Neutrophil (primary cell): Measurements from ENCODE around the gene REP15.

Experiments
- H3K27ac ChIP-seq: fragments of 200-600 bp; sonication (generic); 2 replicates; pipeline ENCODE4 v1.5.1; 2016; ENCODE audit warnings: mild to moderate bottlenecking, moderate library complexity
- H3K27me3 ChIP-seq: fragments of 200-600 bp; sonication (generic); 2 replicates; pipeline ENCODE4 v1.6.0; 2016; ENCODE audit warnings: mild to moderate bottlenecking
- H3K36me3 ChIP-seq: fragments of 200-600 bp; sonication (generic); 2 replicates; pipeline ENCODE4 v1.5.1; 2017
- H3K4me1 ChIP-seq, 2 experiments: fragments of 200-600 bp in 1 of 2; sonication (generic) in 1 of 2; 1 replicate in 1 of 2; 2 replicates in 1 of 2; pipeline versions ENCODE4 v1.5.1 to v1.6.1; 2013 to 2016; ENCODE audit warnings: low read depth in 1 of 2, low read length in 1 of 2, mild to moderate bottlenecking in 1 of 2, moderate library complexity in 1 of 2; ENCODE audit not compliant: control insufficient read depth in 1 of 2, insufficient read depth in 1 of 2
- H3K4me3 ChIP-seq, 2 experiments: fragments of 200-600 bp in 1 of 2; sonication (generic) in 1 of 2; 1 replicate in 1 of 2; 2 replicates in 1 of 2; pipeline ENCODE4 v1.5.1; 2013 to 2016; ENCODE audit warnings: low read depth in 1 of 2, low read length in 1 of 2, mild to moderate bottlenecking in 1 of 2, moderate library complexity in 1 of 2
- H3K9me3 ChIP-seq: fragments of 200-600 bp; sonication (generic); 2 replicates; pipeline ENCODE4 v1.5.1; 2016
- TF ChIP-seq, protein P1 (sequence below): fragments of 200-600 bp; sonication (generic); IDR thresholded peaks from 2 replicates; pipeline ENCODE4 v1.5.1; 2016; ENCODE audit warnings: antibody characterized with exemption

Gene REP15

DNA sequence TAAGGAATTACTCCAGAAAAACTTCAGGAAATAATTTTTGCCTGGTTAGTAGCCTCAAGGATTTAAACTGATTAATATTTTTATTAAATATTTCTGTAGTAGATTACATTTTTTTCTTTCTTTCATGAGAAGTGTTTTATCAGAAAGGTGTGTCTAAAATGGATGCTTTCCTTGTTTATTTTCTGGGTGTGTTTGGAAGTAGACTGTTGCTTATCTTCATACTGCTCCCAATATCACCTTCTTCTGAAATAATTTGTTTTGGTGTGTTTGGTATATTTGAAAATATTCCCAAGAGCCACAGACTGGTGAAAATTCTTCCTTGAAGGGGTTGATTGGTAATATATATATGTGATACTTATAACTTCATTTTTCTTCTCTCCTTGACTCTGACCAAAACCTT lies 10.1 kb upstream of the REP15 start:
- no peaks in the 10 kb centered on the region for H3K36me3 ChIP-seq
- no peak overlapping the region for H3K27ac ChIP-seq

DNA sequence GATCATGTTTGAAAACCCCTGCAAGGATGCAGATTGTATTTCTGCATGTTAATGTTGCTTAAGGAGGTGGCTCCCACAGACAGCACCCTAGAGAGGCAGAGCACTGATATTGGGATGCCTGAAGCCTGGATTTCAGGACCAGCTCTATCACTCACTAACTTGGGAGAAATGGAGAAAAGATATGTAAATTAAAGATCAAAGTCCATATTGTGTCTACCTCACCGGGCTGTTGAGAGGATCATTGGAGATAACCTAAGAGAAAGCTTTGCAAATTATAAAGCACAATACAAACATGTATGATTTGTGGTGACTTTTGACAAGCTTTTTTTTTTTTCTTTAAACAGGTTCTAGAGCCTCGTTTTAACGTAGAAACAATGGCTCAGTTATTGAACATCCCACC lies 7.6 kb upstream of the REP15 start:
- H3K27me3 ChIP-seq = no peaks in the 10 kb centered on the region
- TF ChIP-seq, protein P1, sequence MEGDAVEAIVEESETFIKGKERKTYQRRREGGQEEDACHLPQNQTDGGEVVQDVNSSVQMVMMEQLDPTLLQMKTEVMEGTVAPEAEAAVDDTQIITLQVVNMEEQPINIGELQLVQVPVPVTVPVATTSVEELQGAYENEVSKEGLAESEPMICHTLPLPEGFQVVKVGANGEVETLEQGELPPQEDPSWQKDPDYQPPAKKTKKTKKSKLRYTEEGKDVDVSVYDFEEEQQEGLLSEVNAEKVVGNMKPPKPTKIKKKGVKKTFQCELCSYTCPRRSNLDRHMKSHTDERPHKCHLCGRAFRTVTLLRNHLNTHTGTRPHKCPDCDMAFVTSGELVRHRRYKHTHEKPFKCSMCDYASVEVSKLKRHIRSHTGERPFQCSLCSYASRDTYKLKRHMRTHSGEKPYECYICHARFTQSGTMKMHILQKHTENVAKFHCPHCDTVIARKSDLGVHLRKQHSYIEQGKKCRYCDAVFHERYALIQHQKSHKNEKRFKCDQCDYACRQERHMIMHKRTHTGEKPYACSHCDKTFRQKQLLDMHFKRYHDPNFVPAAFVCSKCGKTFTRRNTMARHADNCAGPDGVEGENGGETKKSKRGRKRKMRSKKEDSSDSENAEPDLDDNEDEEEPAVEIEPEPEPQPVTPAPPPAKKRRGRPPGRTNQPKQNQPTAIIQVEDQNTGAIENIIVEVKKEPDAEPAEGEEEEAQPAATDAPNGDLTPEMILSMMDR = no peak
- H3K4me3 ChIP-seq = no peak overlapping the region
- peaks cover 2 to 9% of the 10 kb centered on the region in 2 experiments for H3K4me1 ChIP-seq
- no peaks in the 10 kb centered on the region for H3K9me3 ChIP-seq
- H3K27ac ChIP-seq = no peak overlapping the region
- no peaks in the 10 kb centered on the region for H3K36me3 ChIP-seq

More for the DNA sequence above, 10.1 kb upstream of the REP15 start:
- H3K27me3 ChIP-seq = no peaks in the 10 kb centered on the region
- H3K4me3 ChIP-seq = no peak overlapping the region
- TF ChIP-seq, protein P1 = no peak
- H3K9me3 ChIP-seq = no peaks in the 10 kb centered on the region
- H3K4me1 ChIP-seq = peaks cover 2 to 9% of the 10 kb centered on the region in 2 experiments

DNA sequence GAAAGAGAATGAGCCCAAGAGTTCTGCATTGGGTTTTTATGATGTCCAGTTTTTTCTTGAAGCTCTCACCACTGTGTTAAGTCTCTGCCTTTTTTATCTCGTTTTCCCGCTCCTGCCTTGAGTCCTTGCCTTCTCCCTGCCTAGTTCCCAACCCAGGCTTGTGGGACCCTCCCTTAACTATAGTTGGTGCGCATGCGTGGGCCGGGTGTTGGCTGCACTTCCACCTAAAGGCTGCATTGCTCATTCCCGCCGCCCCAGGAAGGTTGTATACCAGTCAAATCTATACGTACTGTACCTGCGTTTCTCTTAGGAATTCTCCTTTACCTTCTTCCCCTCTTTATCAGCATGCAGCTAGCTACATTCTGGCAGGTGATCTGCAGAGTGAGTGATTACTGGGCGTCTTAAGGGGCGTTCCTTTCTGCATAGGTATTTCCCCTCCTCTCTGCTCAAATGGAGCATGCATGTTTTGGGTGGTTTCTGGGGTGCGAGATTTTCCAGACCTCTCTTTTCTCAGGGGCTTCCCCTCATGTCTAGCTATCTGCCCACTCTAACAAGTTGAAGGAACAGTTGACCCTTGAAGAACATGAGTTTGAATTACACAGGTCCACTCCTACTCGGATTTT lies 6.6 kb upstream of the REP15 start:
- H3K36me3 ChIP-seq = no peaks in the 10 kb centered on the region
- H3K9me3 ChIP-seq = no peaks in the 10 kb centered on the region
- H3K27me3 ChIP-seq = no peaks in the 10 kb centered on the region
- no peak overlapping the region for H3K27ac ChIP-seq
- no peak overlapping the region for H3K4me3 ChIP-seq
- TF ChIP-seq, protein P1 = no peak
- H3K4me1 ChIP-seq = peaks cover 2 to 8% of the 10 kb centered on the region in 2 experiments

DNA sequence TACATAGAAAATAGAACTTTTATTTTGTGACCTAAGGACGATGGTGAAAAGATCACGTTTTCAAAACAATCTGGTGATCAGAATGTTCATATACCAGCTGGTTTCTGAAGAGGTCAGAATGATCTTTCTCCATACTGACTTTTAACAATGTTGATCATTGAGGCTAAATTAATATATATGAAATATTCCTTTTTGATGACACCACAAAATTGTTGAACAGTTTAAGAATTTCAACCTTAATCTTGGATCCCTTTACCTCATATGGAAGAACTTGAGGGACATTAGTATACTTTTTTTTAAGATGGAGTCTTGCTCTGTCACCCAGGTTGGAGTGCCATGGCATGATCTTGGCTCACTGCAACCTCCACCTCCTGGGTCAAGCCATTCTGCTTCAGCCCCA lies 2.8 kb upstream of the REP15 start:
- no peaks in the 10 kb centered on the region for H3K9me3 ChIP-seq
- no peak overlapping the region for H3K4me3 ChIP-seq
- H3K27me3 ChIP-seq = no peaks in the 10 kb centered on the region
- H3K4me1 ChIP-seq = no peaks in the 10 kb centered on the region
- no peaks in the 10 kb centered on the region for H3K36me3 ChIP-seq
- H3K27ac ChIP-seq = no peak overlapping the region
- TF ChIP-seq, protein P1 = no peak

DNA sequence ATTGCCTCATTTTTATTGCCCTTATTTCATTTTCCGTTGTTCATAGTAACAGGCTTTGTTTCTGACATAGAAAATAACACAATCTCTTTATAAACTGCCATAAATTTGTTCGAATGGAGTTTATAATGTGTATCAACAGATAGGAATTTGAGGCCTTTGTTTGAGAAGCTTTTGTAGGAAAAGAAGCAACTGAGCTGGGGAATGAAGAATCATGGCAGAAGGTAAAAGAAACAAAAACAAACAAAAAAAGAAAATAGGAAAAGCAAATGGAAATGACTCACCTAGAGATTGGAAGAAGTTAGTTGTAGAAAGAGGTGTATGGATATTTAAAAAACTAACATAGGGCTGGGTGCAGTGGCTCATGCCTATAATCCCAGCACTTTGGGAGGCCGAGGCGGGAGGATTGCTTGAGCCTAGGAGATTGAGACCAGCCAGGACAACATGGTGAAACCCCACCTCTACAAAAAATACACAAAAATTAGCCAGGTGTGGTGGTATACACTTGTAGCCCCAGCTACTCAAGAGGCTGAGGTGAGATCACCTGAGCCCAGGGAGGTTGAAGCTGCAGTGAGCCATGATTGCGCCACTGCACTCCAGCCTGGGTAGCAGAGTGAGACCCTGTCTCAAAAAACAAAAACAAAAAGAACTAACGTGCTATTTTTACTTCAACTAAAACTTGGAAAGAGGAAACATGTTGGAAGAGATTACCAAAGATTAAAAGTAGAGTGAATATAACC lies 523 bp upstream of the REP15 start:
- Histone ChIP-seq H3K36me3 (no peaks in the 10 kb centered on the region), H3K27me3 (no peaks in the 10 kb centered on the region), H3K27ac (no peak overlapping the region), H3K4me3 (no peak overlapping the region), H3K9me3 (no peaks in the 10 kb centered on the region), H3K4me1 (no peaks in the 10 kb centered on the region)
- TF ChIP-seq, protein P1 = no peak
